GM18867 (cell line): ENCODE measurements around the gene AQP9.
"Not testable (repeated sequence)": the region's sequence is repeated elsewhere in the genome, so short reads cannot be mapped to it uniquely, and the experiment has no call there.

ENCODE experiments used
- ATAC-seq: cut with Tn5 transposase; IDR thresholded peaks from one replicate; pipeline ENCODE4 v1.9.1; 2021; ENCODE audit warnings: mild to moderate bottlenecking, moderate library complexity; ENCODE audit not compliant: unreplicated experiment

The AQP9 gene

GRCh38 chr15:58179206-58179605 is 41.0 kb downstream of the AQP9 start:
- no peak for ATAC-seq

- no peak for ATAC-seq
Observed at GRCh38 chr15:58179741-58180381, 41.7 kb downstream of the AQP9 start.

- peak; percentile 44 for ATAC-seq
Observed at GRCh38 chr15:58182460-58183163, 44.4 kb downstream of the AQP9 start.

DNA sequence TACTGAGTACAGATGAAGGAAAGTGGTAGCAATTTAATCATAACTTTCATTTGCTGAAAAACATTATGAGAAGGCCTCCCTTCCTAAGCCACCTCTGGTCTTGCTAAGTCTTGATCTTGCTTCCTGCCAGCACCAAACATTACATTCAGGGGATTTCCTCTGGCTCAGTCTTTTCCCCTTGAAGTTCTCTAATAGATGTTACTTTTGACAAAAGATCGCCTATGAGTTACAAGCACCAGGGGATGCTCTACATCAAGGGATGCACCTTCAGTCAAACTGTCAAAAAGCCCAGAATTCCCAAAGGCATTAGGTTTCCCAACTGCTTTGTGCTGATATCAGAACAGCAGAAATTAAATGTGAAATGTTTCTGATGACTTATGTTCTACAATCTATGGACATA is 47.3 kb downstream of the AQP9 start:
- no peak for ATAC-seq

GRCh38 chr15:58189148-58189811 is 51.1 kb downstream of the AQP9 start:
- ATAC-seq = no peak

DNA sequence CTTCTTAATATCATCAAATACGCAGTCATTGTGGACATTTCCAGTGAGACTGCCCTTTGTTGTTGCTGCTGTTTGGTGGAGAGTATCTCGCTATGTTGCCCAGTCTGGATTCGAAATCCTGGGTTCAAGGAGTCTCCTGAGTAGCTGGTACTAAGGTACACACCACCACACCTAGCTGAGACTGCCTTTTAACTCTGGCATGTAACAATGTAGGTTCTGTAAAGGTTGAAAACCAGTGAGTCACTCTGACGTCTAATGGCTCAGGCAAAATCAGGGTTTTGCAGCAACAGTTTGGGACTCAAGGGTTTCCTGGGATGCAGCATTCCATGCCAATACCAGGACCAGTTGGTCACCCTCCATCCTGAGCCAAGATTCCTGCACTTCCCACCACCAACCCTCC is 52.2 kb downstream of the AQP9 start:
- no peak for ATAC-seq

DNA sequence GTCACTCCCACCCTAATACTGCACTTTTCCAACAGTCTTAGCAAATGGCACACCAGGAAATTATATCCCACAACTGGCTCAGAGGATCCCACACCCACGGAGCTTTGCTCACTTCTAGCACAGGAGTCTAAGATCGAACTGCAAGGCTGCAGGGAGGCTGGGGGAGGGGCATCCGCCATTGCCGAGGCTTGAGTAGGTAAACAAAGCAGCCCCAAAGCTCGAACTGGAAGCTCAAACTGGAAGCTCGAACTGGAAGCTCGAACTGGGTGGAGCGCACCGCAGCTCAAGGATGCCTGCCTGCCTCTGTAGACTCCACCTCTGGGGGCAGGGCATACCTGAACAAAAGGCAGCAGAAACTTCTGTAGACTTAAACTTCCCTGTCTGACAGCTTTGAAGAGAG is 55.5 kb downstream of the AQP9 start:
- ATAC-seq = not testable (repeated sequence)

GRCh38 chr15:58200739-58201138 is 62.6 kb downstream of the AQP9 start:
- no peak for ATAC-seq

DNA sequence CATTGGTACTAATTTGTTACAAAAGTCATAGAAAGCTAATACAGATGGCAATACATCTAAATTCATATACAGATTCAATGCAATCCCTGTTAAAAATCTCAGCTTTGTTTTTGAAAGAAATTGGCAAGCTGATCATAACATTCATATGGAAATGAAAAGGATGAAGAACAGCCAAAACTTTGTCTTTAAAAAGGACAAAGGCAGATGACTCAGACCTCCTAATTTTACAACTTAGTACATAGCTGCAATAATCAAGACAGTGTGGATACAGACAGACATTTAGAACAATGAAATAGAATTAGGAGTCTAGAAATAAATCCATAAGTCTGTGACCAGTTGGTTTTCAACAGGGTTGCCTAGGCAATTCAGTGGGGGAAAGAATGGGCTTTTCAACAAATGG is 63.3 kb downstream of the AQP9 start:
- ATAC-seq = no peak

DNA sequence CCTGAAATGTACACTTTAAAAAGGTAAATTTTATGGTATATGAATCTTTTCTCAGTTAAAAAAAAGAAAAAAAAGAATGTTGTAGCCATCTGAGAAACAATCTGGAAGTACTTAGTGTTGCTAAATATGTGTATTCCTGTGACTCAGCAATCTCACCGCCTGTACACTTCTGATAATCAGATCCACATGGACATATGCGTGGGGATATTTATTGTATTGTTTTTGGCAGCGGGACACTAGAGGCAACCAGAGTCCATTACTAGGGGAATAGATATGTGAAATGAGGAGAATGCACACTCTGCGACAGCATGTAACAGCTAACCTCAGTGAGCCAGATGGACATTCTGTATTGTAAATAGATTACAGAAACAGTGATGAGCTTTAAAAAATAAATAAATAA is 65.4 kb downstream of the AQP9 start:
- no peak for ATAC-seq

- ATAC-seq = no peak
Observed at GRCh38 chr15:58206151-58206550, 68.0 kb downstream of the AQP9 start.

DNA sequence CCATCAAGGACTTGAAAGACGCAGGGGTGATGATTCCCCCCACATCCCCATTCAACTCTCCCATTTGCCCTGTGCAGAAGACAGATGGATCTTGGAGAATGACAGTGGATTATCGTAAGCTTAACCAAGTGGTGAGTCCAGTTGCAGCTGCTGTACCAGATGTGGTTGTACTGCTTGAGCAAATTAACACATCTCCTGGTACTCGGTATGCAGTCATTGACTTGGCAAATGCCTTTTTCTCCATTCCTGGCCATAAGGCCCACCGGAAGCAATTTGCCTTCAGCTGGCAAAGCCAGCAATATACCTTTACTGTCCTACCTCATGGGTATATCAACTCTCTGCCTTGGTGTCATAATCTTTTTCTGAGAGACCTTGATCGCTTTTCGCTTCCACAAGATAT is 70.0 kb downstream of the AQP9 start:
- ATAC-seq = not testable (repeated sequence)

- ATAC-seq = not testable (repeated sequence)
Observed at GRCh38 chr15:58209007-58209481, 70.9 kb downstream of the AQP9 start.

DNA sequence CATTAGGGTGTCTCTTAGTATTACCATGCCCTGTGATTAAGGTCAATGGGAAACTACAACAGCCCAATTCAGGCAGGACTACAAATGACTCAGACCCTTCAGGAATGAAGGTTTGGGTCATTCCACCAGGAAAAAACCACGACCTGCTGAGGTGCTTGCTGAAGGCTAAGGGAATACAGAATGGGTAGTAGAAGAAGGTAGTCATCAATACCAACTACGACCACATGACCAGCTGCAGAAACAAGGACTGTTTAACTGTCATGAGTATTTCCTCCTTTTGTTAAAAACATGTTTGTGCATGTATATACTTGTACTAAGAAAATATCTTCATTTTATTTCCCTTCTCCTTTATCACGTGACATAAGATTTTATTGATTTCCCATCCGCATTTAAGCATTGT is 71.8 kb downstream of the AQP9 start:
- not testable (repeated sequence) for ATAC-seq

- no peak for ATAC-seq
Observed at GRCh38 chr15:58212909-58213526, 74.8 kb downstream of the AQP9 start.

- ATAC-seq = no peak
Observed at GRCh38 chr15:58213587-58214338, 75.6 kb downstream of the AQP9 start.

GRCh38 chr15:58214591-58215340 is 76.6 kb downstream of the AQP9 start:
- no peak for ATAC-seq

GRCh38 chr15:58217460-58217859 is 79.3 kb downstream of the AQP9 start:
- no peak for ATAC-seq

- ATAC-seq = no peak
Observed at GRCh38 chr15:58221591-58222241, 83.5 kb downstream of the AQP9 start.

GRCh38 chr15:58222679-58223078 is 84.5 kb downstream of the AQP9 start:
- ATAC-seq = no peak
